MM.1S (cell line): ENCODE data around the gene SMG6.

Experiments used
- CTCF ChIP-seq: fragments of 300-600 bp; sonication (generic); IDR thresholded peaks from 2 replicates; pipeline ENCODE4 v1.5.1; 2016; ENCODE audit warnings: antibody characterized with exemption, low read length, mixed read lengths
- EZH2 ChIP-seq: fragments of 300-600 bp; sonication (generic); optimal IDR thresholded peaks from 2 replicates; pipeline ENCODE3; 2017; ENCODE audit warnings: low read depth, mild to moderate bottlenecking, antibody characterized with exemption, low read length, mixed read lengths

DNA sequence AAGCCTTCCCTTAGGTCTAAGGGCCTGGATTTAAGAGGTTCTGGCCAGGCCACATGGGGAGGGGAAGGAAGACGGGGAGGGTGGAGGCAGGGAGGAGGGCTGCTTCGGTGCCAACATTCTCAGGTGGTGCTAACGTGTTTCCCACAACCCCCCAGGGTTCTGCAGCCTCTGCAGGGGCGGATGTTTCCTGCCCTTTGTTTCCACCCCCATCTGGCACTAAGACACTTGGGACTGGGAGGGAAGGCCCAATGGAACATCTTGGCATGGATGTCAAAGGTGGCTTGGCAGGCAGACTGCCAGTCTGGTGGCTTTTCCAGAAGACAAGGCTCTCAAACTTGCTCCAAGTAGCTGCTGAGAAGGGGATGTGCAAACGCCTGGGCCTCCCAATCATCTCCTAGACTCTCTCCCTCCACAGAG is 236.0 kb downstream of the SMG6 start:
- TF ChIP-seq CTCF, result no peak
- no peak for TF ChIP-seq EZH2
